Immature natural killer cell (primary cell): ENCODE measurements around the gene RHOV. TPM values are rescaled to one million over a fixed set of nuclear protein-coding genes. Genes with fewer than 3 reads are reported as not detected.
"Not testable (repeated sequence)": the region's sequence is repeated elsewhere in the genome, so short reads cannot be mapped to it uniquely, and the experiment has no call there.

ENCODE experiments used
- DNase-seq, 3 donors: peaks; one replicate each; pipeline ENCODE4 v3.0.0; 2022; ENCODE audit warnings: mixed read lengths in 1 of 3
- H3K27ac Mint-ChIP-seq, 6 donors: one replicate each; pipeline ENCODE4 v1.8.0; 2020; ENCODE audit warnings: mixed read lengths in 6 of 6, mild to moderate bottlenecking in 5 of 6, inconsistent platforms in 4 of 6, moderate library complexity in 3 of 6
- H3K27me3 Mint-ChIP-seq, 3 donors: one replicate each; pipeline ENCODE4 v1.8.0; 2020 to 2021; ENCODE audit warnings: low read depth in 3 of 3, mild to moderate bottlenecking in 3 of 3, mixed read lengths in 3 of 3, moderate library complexity in 3 of 3, inconsistent platforms in 1 of 3
- H3K36me3 Mint-ChIP-seq, 3 donors: one replicate each; pipeline ENCODE4 v1.8.0; 2020; ENCODE audit warnings: mixed read lengths in 3 of 3, inconsistent platforms in 2 of 3, mild to moderate bottlenecking in 2 of 3
- H3K4me1 Mint-ChIP-seq, 2 donors: one replicate each; pipeline ENCODE4 v1.8.0; 2020; ENCODE audit warnings: inconsistent platforms in 2 of 2, mild to moderate bottlenecking in 2 of 2, mixed read lengths in 2 of 2, moderate library complexity in 1 of 2
- H3K4me3 Mint-ChIP-seq, 5 donors: one replicate each; pipeline ENCODE4 v1.8.0; 2020; ENCODE audit warnings: mild to moderate bottlenecking in 5 of 5, mixed read lengths in 5 of 5, inconsistent platforms in 3 of 5, moderate library complexity in 3 of 5
- H3K9me3 Mint-ChIP-seq, 6 donors: one replicate each; pipeline ENCODE4 v1.8.0; 2020; ENCODE audit warnings: mild to moderate bottlenecking in 6 of 6, mixed read lengths in 6 of 6, inconsistent platforms in 4 of 6, moderate library complexity in 3 of 6
- polyA plus RNA-seq, 3 donors: library from polyadenylated mRNA; unstranded; fragments of 300-500 nt; fragmentation: Illumina TruSeq; gene quantifications; one replicate each; pipeline ENCODE4 v1.2.3, GENCODE V29; 2021

The RHOV gene
- polyA plus RNA-seq, 3 donors from 2014 or later, result not detected

GRCh38 chr15:40875991-40876730 lies 2.1 kb upstream of the RHOV start:
- no peak overlapping the region for H3K4me3 Mint-ChIP-seq
- H3K27ac Mint-ChIP-seq, result no peak overlapping the region

DNA sequence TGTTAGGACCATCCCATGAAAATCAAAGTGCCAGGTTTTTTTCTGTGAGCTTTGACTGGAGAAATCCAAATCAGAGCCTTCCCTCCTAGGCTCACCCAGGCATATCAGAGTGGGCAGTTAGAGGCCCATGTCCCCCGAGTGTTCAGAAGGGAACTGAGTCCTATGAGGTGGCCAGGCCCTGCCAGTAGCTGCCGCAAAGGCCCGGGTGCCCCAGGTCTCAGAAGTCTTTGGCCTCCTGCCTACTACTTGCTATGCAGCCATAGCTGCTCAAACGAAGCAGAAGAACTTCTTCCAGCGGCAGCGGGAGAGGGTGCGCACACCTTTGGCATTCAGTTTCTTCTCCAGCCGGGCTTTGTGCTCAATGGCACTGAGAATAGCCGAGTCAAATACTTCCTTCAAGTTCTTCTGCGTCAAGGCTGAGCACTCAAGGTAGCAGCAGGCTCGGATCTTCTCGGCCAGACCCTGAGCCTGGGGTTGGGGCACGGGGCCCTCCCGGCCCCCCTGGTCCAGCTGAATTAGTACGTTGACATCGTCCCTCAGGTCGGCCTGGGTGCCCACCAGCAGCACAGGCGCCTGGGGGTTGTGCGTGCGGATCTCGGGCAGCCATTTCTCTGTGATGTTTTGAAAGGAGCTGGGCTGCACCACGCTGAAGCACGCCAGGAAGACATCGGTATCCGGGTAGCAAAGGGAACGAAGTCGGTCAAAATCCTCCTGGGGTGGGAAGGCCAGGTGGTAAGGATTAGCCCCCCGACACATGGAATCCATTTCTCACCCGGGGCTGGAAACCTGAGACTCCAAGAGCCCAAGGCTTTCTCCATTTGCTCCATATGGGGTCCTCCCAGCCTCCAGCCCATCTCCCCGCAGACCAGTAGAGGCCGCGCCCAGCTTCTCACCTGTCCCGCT lies 992 bp downstream of the RHOV start:
- H3K27ac Mint-ChIP-seq, result no peak overlapping the region
- no peak for DNase-seq
- peak overlapping the region; percentile 27 to 69 (median 59) for H3K4me3 Mint-ChIP-seq
- peaks cover 0 to 5% (median 0%) of the 10 kb centered on the region in 3 donors for H3K36me3 Mint-ChIP-seq
- peaks cover 5 to 8% (median 5%) of the 10 kb centered on the region in 3 donors for H3K27me3 Mint-ChIP-seq
- H3K4me1 Mint-ChIP-seq, result peaks cover 6 to 7% of the 10 kb centered on the region in 2 donors
- H3K9me3 Mint-ChIP-seq, result no peaks in the 10 kb centered on the region

More at GRCh38 chr15:40875991-40876730, 2.1 kb upstream of the RHOV start:
- H3K36me3 Mint-ChIP-seq, result peaks cover 0 to 5% (median 0%) of the 10 kb centered on the region in 3 donors
- H3K27me3 Mint-ChIP-seq, result peaks cover 4 to 8% (median 8%) of the 10 kb centered on the region in 3 donors
- DNase-seq, result no peak
- peaks cover 6 to 7% of the 10 kb centered on the region in 2 donors for H3K4me1 Mint-ChIP-seq
- H3K9me3 Mint-ChIP-seq, result no peaks in the 10 kb centered on the region

DNA sequence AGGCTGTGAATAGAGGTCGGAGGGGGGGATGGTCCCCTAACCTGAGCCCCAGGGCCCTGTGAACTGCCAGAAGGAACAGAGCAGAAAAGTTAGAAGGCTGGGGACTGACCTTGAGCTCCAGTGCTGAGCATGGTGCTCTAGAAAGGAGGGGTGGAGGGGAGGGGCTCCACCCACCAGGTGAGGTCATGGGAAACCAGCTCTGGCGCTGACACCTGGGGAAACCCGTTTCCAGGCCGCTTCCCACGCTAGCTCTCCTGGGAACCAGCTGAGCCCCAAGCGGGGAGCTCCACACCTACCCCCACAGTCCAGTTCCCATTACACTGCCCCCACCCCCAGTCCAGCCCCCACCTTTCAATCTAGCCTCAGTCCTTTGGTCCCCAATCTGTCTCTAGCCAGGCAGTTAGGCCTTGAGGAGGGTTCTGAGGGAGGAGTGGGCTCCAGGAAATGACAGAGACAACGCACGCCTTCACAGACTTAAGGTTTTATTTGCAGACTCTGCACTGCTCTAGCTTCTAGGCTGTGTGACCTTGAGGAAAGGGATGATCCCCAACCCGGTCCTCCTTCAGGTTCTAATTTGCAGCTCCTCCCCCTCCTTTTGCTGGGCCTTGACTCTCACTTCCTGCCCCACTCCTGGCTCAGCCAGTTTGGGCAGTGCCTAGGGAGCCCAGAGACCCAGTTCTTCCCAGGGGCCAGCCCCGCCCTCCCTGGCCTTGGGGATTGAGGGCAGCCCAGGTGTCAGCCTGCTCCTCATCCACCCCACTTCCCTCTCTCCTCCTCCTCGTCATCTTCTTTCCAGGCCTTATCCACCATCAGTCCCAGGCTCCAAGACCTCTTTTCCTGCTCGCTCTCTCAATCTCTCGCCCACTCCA lies 2.1 kb downstream of the RHOV start:
- H3K4me3 Mint-ChIP-seq, result peak overlapping the region in 4 of 5 donors; percentile 7 to 51 (median 26)
- peaks cover 0 to 5% (median 0%) of the 10 kb centered on the region in 3 donors for H3K36me3 Mint-ChIP-seq
- no peaks in the 10 kb centered on the region for H3K9me3 Mint-ChIP-seq
- DNase-seq, result no peak
- peak overlapping the region in 1 of 6 donors; percentile 45 for H3K27ac Mint-ChIP-seq
- peaks cover 5 to 8% (median 5%) of the 10 kb centered on the region in 3 donors for H3K27me3 Mint-ChIP-seq
- peaks cover 6 to 7% of the 10 kb centered on the region in 2 donors for H3K4me1 Mint-ChIP-seq

DNA sequence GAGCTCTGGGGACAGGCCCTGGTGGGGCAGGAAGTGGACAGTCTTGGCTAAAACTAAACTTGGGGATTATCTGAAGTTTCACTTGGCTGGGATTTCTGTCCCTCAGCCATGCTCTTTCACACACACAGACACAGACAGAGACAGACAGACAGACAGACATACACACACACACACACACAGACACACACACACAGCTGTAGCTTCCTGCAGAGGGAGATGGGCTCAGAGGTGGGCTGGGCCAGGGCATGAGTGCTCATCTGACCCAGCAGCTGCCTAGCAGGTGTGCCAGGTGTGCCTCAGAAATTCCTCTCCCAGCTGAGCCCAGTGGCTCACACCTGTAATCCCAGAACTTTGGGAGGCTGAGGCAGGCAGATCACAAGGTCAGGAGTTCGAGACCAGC lies 3.3 kb downstream of the RHOV start:
- peak overlapping the region in 1 of 6 donors; percentile 12 for H3K27ac Mint-ChIP-seq
- H3K4me3 Mint-ChIP-seq, result no peak overlapping the region
- H3K4me1 Mint-ChIP-seq, result peaks cover 6 to 7% of the 10 kb centered on the region in 2 donors
- H3K36me3 Mint-ChIP-seq, result peaks cover 0 to 5% (median 0%) of the 10 kb centered on the region in 3 donors
- H3K9me3 Mint-ChIP-seq, result no peaks in the 10 kb centered on the region
- peaks cover 6 to 9% (median 7%) of the 10 kb centered on the region in 3 donors for H3K27me3 Mint-ChIP-seq
- DNase-seq, result no peak

DNA sequence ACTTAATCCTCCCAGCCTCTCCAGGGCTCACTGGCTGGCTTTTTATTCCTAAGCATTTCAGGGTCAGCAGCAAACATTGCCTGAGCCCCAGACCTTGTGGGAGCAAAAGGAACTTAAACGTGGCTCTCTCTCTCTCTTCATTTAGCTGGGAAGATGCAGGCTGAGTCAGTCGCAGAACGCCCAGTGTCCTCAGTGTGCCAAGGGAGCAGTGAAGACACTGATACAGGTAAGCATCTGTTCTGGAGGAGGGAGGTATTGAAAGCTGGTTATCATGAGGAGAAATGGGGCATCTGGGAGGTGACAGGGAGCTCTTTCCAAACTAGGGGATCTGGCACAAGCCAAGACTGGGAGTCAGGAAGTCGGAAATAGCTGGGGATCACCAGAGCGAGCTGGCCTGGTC lies 4.3 kb downstream of the RHOV start:
- Mint-ChIP-seq H3K27me3 (peaks cover 5 to 9% (median 9%) of the 10 kb centered on the region in 3 donors), H3K9me3 (no peaks in the 10 kb centered on the region), H3K4me3 (no peak overlapping the region), H3K36me3 (peaks cover 0 to 5% (median 0%) of the 10 kb centered on the region in 3 donors), H3K4me1 (peaks cover 6 to 7% of the 10 kb centered on the region in 2 donors), H3K27ac (no peak overlapping the region)
- no peak for DNase-seq

GRCh38 chr15:40867199-40867598 lies 6.8 kb downstream of the RHOV start:
- Mint-ChIP-seq H3K4me3 (no peak overlapping the region), H3K9me3 (no peaks in the 10 kb centered on the region), H3K27ac (no peak overlapping the region), H3K27me3 (peaks cover 4 to 13% (median 8%) of the 10 kb centered on the region in 3 donors), H3K4me1 (no peaks in the 10 kb centered on the region), H3K36me3 (no peaks in the 10 kb centered on the region)
- DNase-seq, result no peak

GRCh38 chr15:40863660-40864270 lies 10.3 kb downstream of the RHOV start:
- Mint-ChIP-seq H3K27me3 (peaks cover 4 to 28% (median 11%) of the 10 kb centered on the region in 3 donors), H3K27ac (no peak overlapping the region), H3K9me3 (no peaks in the 10 kb centered on the region), H3K4me1 (peaks cover 0 to 2% of the 10 kb centered on the region in 2 donors), H3K36me3 (no peaks in the 10 kb centered on the region), H3K4me3 (no peak overlapping the region)
- DNase-seq, result no peak

DNA sequence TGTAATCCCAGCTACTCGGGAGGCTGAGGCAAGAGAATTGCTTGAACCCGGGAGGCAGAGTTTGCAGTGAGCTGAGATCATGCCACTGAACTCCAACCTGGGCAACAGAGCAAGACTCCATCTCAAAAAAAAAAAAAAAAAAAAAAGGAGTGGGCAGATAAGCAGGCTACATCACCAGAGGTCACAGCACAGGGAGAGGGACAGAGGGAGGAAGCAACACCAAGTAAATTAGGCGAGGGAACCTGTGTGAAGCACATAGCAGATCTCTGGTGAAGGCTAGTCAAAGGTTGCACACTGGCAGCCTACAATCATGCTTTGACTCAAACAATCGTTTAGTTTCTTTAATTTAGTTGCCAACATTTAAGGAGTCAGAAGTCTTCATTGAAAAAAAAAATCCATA lies 12.9 kb downstream of the RHOV start:
- DNase-seq, H3K36me3 Mint-ChIP-seq, H3K4me1 Mint-ChIP-seq, H3K4me3 Mint-ChIP-seq, H3K9me3 Mint-ChIP-seq, H3K27ac Mint-ChIP-seq: not testable (repeated sequence)
- H3K27me3 Mint-ChIP-seq, result peaks cover 4 to 27% (median 9%) of the 10 kb centered on the region in 3 donors

DNA sequence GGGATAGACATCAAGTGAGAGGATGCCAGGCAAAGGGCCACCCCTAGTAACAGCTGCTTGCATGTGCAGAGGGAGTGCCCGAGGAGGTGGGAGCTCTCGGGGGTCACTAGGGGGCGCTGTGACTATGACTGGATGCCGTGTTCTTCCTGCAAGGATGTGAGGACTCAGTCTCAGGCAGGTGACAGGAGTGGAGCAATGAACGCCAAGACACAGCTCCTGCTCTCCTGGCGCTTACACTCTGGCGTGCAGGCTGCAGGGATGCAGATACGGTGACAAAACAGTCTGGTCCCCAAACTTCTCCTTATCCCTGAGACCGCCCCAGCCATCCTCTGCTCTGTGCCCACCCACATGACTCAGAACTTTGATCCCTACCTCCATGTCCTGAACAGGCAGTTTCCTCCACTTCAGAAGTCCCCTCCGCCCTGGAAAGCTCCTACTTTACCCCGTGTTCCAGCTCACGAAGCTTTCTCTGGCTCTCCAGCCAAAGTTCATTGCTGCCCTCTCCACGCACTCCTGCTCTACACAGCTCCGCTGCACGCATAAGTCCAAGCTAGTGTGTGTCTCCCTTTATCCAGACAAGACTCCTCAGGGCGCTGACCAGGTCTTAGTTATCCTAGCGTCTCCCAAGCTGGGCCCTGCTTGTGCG lies 14.7 kb downstream of the RHOV start:
- no peak overlapping the region for H3K4me3 Mint-ChIP-seq
- peaks cover 6 to 25% (median 6%) of the 10 kb centered on the region in 3 donors for H3K27me3 Mint-ChIP-seq
- H3K4me1 Mint-ChIP-seq, result peaks cover 0 to 2% of the 10 kb centered on the region in 2 donors
- H3K27ac Mint-ChIP-seq, result no peak overlapping the region
- no peaks in the 10 kb centered on the region for H3K9me3 Mint-ChIP-seq
- H3K36me3 Mint-ChIP-seq, result no peaks in the 10 kb centered on the region
- peak; percentile 67 to 74 (median 71) for DNase-seq

DNA sequence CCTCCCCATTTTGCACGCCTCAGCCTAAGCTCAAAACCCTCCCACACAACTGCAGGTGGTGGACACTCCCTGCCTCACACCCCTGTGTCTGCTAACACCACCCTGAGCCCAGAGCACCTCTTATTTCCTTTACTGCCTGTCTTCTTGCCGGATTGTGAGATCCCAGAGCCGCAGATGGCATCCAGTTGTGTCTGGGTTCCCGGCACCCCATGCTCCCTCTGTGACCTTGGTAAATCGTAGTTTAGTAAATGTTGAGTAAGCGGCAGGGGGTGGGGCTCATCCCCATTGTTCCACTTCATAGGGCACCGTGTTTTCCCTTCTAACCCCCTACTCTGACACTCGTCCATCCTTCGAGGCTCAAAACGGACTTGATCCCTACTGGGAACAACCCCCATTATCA lies 15.3 kb downstream of the RHOV start:
- Mint-ChIP-seq H3K4me3 (no peak overlapping the region), H3K4me1 (peaks cover 0 to 2% of the 10 kb centered on the region in 2 donors), H3K36me3 (no peaks in the 10 kb centered on the region)

DNA sequence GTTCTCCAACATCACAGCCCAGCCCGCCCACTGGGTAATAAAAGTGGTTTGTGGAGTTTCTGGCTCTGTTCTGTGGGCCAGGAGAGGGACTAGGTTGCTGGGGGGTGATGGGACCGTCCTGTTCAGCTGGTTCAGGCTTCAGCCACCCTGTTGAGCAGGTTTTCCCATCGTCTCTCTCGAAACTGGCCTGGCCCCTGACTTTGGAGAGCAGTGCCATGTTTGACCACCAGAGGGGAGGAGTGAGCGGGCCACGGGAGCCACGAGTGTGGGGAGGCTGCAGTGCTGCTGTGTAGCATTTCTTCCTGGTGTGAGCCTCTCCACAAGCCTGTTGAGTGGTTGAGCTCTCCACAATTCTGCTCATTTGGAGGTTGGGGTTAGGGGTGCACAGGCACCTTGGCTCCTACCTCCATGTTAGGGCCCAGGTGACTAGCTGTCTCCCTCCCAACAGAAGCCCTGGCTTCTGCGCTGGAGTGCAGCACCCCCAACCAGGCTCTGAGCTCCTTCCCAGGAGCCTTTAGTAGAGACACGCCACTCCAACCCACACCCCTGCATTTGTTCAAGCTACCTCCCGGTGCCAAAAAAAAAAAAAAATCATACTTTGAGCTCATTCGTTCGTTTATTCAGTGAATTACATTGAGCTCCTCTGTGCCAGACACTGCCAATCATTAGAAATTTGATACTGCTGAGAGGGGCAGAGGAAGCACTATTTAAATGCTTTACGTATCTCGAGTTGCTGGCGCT lies 16.3 kb downstream of the RHOV start:
- Mint-ChIP-seq H3K4me3 (no peak overlapping the region), H3K4me1 (peaks cover 0 to 2% of the 10 kb centered on the region in 2 donors)

More for the DNA sequence above, 15.3 kb downstream of the RHOV start:
- peak overlapping the region in 1 of 6 donors; percentile 39 for H3K27ac Mint-ChIP-seq
- no peak for DNase-seq
- no peaks in the 10 kb centered on the region for H3K9me3 Mint-ChIP-seq
- peaks cover 6 to 25% (median 6%) of the 10 kb centered on the region in 3 donors for H3K27me3 Mint-ChIP-seq

GRCh38 chr15:40856746-40857145 lies 17.3 kb downstream of the RHOV start:
- DNase-seq, result no peak
- Mint-ChIP-seq H3K36me3 (no peaks in the 10 kb centered on the region), H3K27ac (no peak overlapping the region), H3K4me3 (no peak overlapping the region), H3K9me3 (no peaks in the 10 kb centered on the region), H3K27me3 (peaks cover 4 to 15% (median 6%) of the 10 kb centered on the region in 3 donors), H3K4me1 (peaks cover 0 to 2% of the 10 kb centered on the region in 2 donors)

More for the DNA sequence above, 16.3 kb downstream of the RHOV start:
- DNase-seq, result peak; percentile 71 to 75 (median 71)
- Mint-ChIP-seq H3K27ac (peak overlapping the region in 1 of 6 donors; percentile 21), H3K9me3 (no peaks in the 10 kb centered on the region), H3K36me3 (no peaks in the 10 kb centered on the region), H3K27me3 (peaks cover 3 to 22% (median 4%) of the 10 kb centered on the region in 3 donors)
